ENCODE results near the gene CXorf65.

The CXorf65 gene

DNA sequence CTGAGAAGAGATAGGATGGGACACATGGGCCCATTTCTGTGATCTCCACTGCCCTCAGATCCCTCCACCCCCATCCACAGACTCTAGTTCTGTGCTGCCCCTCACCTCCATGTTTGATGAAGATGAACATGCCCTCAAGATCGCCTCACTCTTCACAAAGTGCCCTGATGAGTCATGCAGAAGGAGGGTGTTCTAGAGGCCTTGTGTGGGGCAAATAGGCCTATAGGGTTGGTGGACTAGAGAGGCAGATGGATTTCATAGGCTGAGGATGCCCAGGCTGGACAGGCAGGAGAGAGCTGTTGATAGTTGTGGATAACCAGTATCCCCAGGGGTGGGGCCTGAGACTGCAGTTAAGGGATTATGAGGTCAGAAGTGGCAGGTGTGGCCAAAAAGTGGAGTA is at the start of gene CXorf65:
CXorf65 (minus strand) TSS at position 314 of the 400 bp plus-strand sequence; CDS start at position 130, 184 bp downstream.
- DNase-seq (ENCODE audit: low read depth) = no peak

DNA sequence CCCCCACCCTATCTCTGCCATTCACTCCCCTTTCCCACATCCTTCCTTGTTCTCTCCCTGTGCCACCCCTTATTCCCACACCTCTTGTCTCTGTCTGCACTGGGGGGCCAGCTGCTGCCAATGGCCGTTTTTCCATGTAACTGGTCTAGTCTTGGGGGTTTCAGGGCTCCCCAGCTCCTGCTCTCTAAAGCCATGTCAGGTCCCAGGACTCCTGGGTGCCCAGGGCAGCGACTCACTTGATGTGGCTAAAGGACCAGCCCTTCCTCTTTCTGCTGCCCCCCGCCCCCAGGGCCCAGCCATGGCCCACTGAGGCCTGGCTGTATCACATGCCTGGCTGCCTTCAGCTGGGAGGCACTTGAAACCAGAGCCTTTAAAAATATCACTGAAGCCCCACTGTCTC is 48.1 kb upstream of the CXorf65 start:
- DNase-seq (ENCODE audit: low read depth) = no peak

DNA sequence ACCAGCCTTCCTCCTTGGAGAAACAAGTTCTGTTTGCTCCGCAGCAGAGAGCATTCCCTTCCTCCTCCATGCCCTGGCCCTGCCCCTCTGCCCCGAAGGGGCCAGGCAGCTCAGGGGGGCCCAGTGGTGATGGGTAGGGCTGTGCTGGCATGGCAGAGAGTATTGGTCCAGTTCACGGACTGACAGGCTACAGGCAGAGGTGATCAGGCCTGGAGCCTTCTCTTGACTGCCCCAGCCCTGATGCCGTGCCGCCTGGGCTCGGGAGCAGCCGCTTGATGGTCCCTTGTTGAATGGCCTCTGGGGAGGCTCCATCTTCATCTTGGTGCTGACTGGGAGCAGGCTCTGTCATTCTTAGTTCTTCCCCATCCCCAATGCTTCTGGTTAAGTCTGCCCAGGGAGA is 47.7 kb upstream of the CXorf65 start:
- no peak for DNase-seq (ENCODE audit: low read depth)

DNA sequence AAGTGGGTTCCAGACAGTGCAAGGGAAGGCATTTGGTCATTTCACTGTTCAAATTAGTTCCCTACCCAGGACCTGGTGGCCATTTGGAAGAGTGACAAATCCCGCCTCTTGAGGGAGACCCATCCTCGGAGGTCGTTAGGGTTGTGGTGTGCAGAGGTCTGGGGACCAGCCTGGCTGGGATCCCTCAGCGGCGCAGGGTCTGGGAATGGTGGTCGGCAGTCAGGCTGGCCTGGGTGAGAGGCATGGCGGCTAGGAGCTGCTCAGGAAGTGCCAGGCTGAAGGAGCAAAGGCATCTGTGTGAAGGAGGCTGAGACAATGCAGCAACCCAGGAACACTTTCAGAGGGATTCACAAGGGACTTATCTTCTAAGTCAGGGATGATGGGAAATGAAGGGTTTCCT is 44.8 kb upstream of the CXorf65 start:
- no peak for DNase-seq (ENCODE audit: low read depth)

DNA sequence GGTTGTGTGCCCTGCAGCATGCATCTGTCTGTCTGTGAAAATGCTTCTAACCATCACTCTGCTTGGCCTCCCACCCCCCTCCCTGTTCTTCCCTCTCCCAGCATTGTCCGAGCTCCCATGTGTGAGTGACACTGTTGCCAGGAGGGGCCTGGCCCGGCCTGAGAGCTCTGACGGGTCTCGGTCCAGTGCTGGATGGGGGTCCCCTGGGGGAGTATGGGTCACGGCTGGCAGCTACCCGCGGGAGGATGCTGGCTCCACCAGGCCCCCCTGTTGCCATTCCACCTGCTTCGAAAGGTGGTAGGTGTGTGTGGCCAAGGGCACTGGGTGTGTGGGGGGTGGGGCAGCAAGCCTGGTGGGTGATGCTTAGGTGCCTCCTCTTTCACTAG is 41.7 kb upstream of the CXorf65 start:
- no peak for DNase-seq (ENCODE audit: low read depth)

- DNase-seq (ENCODE audit: low read depth) = no peak
Measured at GRCh38 chrX:71147496-71148277, 41.1 kb upstream of the CXorf65 start.

GRCh38 chrX:71144651-71145050 is 38.1 kb upstream of the CXorf65 start, which contains the start of gene NLGN3:
TSS of gene NLGN3 (plus strand) at chrX:71144841. CDS start at chrX:71147750, 2,909 bp downstream.
- DNase-seq (ENCODE audit: low read depth) = no peak

GRCh38 chrX:71143508-71143907 is 37.0 kb upstream of the CXorf65 start:
- DNase-seq (ENCODE audit: low read depth) = no peak

GRCh38 chrX:71140440-71140839 is 33.9 kb upstream of the CXorf65 start:
- DNase-seq (ENCODE audit: low read depth) = no peak

DNA sequence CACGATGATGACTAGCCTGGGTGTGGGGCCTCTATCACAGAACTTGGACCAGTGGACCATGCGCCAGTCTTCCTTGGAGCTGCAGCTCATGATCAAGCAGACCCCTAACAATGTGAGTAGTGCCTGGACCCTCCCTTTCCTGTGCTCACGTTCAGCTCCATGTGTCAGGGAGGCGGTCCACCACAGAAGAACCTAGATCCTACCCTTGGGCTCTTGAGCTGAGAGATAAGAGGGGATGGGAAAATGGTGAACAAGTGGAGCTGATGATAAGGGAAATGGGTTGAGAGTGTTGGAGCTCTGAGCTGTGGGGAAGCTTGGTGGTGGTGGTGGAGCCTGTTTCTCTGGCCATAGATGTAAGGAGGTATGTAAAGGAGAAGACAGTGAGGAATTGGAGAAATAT is 25.0 kb upstream of the CXorf65 start:
- DNase-seq (ENCODE audit: low read depth) = no peak

DNA sequence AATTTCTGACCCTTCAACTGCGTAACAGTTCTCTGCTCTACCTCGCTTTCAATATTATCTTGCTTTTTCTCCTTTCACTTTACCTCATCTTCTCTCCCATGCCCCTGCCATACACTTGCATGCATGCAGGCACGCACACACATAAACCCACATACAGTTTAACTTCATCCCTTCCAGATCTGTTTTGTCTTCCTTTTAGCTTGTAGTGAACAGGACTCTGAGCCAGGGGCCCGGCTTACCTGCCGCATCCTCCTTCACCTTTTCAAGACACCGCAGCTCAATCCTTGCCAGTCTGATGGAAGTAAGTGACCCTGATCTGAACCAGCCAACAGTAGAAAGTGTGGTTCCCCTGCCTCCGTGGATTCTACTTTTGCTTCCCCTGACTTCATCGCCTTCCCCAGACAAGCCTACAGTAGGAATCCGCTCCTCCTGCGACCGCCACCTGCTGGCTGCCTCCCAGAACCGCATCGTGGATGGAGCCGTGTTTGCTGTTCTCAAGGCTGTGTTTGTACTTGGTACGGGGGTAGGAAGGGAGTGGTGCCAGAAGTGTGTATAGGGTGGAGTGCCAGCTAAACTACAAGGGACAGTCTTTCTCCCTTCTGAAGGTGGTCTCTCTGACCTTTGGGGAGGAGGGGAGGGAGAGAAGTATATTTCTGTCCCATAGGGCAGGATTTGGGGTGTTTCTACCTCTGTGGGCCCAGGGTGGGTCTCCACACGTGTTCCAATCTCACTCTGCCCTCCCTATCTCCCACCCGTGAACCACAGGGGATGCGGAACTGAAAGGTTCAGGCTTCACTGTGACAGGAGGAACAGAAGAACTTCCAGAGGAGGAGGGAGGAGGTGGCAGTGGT is 22.6 kb upstream of the CXorf65 start:
- DNase-seq (ENCODE audit: low read depth) = peak; percentile 48

DNA sequence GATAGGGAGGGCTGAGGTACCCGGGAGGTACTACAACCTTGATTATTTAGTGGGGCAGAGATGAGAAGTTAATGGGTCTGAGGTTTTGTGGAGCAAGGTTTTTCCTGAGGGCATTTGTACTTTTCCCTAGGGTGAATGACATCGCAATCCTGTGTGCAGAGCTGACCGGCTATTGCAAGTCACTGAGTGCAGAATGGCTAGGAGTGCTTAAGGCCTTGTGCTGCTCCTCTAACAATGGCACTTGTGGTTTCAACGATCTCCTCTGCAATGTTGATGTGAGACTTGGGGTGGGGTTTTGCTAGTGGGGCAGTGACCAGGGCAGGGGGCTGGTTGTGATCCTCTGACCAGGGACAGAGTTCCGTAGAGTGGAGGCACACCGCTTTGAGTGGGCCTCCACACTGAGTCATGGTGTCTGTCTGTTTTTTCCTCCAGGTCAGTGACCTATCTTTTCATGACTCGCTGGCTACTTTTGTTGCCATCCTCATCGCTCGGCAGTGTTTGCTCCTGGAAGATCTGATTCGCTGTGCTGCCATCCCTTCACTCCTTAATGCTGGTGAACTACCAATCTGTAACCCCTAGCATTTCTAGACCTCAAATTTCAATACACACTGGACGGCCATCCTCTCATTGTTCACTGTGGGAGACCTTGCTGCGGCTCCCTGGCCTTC is 21.8 kb upstream of the CXorf65 start:
- DNase-seq (ENCODE audit: low read depth) = no peak

GRCh38 chrX:71118985-71119535 is 12.5 kb upstream of the CXorf65 start:
- no peak for DNase-seq (ENCODE audit: low read depth)

GRCh38 chrX:71118032-71118984 is 11.8 kb upstream of the CXorf65 start, which contains the start of gene MED12:
TSS of gene MED12 (plus strand) at chrX:71118596. CDS start at chrX:71118755, 159 bp downstream.
- peak; percentile 64 for DNase-seq (ENCODE audit: low read depth)

DNA sequence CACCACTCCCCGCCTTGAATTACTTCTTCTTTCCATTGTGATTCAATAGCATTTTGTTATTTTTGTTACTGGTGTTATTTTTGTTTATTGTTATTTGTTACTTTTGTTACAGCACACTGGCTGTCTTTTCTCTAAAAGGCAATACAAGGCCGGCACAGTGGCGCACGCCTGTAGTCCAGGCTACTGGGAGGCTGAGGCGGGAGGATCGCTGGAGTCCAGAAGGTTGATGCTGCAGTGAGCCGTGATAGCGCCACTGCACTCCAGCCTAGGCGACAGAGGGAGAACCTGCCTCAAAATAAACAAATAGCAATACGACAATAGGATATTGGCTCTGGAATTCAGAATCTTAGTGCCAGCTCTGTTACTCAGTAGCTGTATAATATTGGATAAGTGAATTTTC is 10.8 kb upstream of the CXorf65 start:
- DNase-seq (ENCODE audit: low read depth) = no peak

DNA sequence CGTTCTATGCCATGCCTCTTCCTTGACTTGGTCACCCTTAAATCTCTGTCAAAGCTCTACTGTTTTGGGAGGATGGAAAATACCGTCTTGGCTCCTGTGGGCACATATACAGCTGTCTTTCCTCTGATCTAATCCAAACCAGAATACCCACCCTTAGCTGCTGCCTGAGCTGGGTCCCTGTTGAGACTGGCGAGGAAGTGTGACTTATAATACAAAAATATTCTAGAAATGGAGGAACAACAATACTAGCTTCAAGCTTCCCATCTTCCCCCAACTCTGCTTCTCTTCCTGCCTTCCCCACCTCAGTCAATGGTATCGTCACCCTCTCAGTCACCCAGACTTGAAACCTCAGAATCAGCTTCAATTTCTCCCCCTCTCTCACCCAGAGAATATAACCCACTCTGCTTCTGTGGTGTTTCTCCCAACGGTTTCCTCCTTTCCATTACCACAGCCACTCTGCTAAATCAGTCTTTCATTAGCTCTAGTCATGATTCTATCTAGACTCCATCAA is 5.4 kb upstream of the CXorf65 start:
- no peak for DNase-seq (ENCODE audit: low read depth)

DNA sequence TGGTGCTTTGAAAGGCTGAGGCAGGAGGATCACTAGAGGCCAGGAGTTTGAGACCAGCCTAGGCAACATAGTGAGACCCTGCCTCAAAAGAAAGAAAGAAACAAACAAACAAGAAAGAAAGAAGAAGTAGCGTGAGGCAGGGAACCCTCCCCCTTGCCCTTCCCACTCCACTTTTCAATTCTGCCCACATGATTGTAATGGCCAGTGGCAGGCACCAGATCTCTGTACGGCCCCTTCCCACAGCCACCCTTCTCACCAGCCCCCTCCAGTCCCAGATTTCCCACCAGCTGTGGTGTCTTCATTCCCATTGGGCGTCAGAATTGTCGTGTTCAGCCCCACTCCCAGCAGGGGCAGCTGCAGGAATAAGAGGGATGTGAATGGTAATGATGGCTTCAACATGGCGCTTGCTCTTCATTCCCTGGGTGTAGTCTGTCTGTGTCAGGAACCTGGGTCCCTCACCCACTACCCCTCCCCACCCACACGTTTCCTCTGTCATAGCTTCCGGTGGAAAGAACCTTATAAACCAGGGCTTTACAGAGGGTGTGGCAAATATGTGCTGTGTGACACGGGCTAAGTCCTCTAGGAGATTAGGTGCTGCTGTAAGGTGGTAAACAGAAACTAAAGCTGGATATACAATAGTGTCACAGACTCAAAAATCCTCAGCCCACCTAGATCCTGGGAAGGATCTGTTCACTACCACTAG is 4.8 kb upstream of the CXorf65 start, which contains the start of gene IL2RG:
IL2RG (minus strand) TSS at position 437 of the 703 bp plus-strand sequence; CDS start at position 399, 38 bp downstream.
- peak; percentile 45 for DNase-seq (ENCODE audit: low read depth)

- DNase-seq (ENCODE audit: low read depth) = no peak
Measured at GRCh38 chrX:71109051-71109450, 2.5 kb upstream of the CXorf65 start.

- DNase-seq (ENCODE audit: low read depth) = no peak
Measured at GRCh38 chrX:71107762-71108360, 1.3 kb upstream of the CXorf65 start.

- DNase-seq (ENCODE audit: low read depth) = no peak
Measured at GRCh38 chrX:71107245-71107644, 705 bp upstream of the CXorf65 start.
